GM11168 (cell line): ENCODE results near the gene KCNA10.

Source experiments
- in situ Hi-C: fragments of 300-500 bp; cut with MboI; formaldehyde crosslinking; loops from one replicate; pipeline ENCODE4 v1.12.0; 2022; ENCODE audit warnings: low sequenced_read_pairs; ENCODE audit not compliant: unreplicated experiment

The KCNA10 gene

GRCh38 chr1:110519125-110519810, at the start of gene KCNA10:
Gene KCNA10, minus strand, starts transcription at chr1:110519175. Its CDS starts 388 bp downstream, at chr1:110518787.
- in situ Hi-C loops, result no loop called here

GRCh38 chr1:110566836-110567235, 47.9 kb upstream of the KCNA10 start:
- in situ Hi-C loops, result no loop called here

GRCh38 chr1:110565565-110565964, 46.6 kb upstream of the KCNA10 start:
- in situ Hi-C loops, result no loop called here

GRCh38 chr1:110563089-110563488, 44.1 kb upstream of the KCNA10 start:
- in situ Hi-C loops, result no loop called here

GRCh38 chr1:110561596-110561995, 42.6 kb upstream of the KCNA10 start:
- in situ Hi-C loops, result no loop called here

- in situ Hi-C loops, result no loop called here
Observed at GRCh38 chr1:110559157-110559556, 40.2 kb upstream of the KCNA10 start.

- in situ Hi-C loops, result no loop called here
Observed at GRCh38 chr1:110557481-110557880, 38.5 kb upstream of the KCNA10 start.

GRCh38 chr1:110556471-110556807, 37.5 kb upstream of the KCNA10 start:
- in situ Hi-C loops, result no loop called here

- in situ Hi-C loops, result no loop called here
Observed at GRCh38 chr1:110555807-110556470, 37.0 kb upstream of the KCNA10 start.

- in situ Hi-C loops, result no loop called here
Observed at GRCh38 chr1:110554871-110555801, 36.2 kb upstream of the KCNA10 start.

GRCh38 chr1:110551278-110551809, 32.4 kb upstream of the KCNA10 start:
- in situ Hi-C loops, result no loop called here

- in situ Hi-C loops, result loop anchor here (10.0 kb wide), 1 partner anchor 235 kb away; no protein-coding TSS in a partner anchor
Observed at GRCh38 chr1:110549831-110550230, 30.9 kb upstream of the KCNA10 start.

GRCh38 chr1:110548381-110548780, 29.4 kb upstream of the KCNA10 start:
- in situ Hi-C loops, result loop anchor here (10.0 kb wide), 1 partner anchor 236 kb away; no protein-coding TSS in a partner anchor

GRCh38 chr1:110547017-110547416, 28.0 kb upstream of the KCNA10 start:
- in situ Hi-C loops, result loop anchor here (10.0 kb wide), 1 partner anchor 238 kb away; no protein-coding TSS in a partner anchor

- in situ Hi-C loops, result loop anchor here (10.0 kb wide), 1 partner anchor 239 kb away; no protein-coding TSS in a partner anchor
Observed at GRCh38 chr1:110545492-110545891, 26.5 kb upstream of the KCNA10 start.

GRCh38 chr1:110544753-110545152, 25.8 kb upstream of the KCNA10 start:
- in situ Hi-C loops, result loop anchor here (10.0 kb wide), 1 partner anchor 240 kb away; no protein-coding TSS in a partner anchor

GRCh38 chr1:110542725-110543124, 23.8 kb upstream of the KCNA10 start:
- in situ Hi-C loops, result loop anchor here (10.0 kb wide), 1 partner anchor 242 kb away; no protein-coding TSS in a partner anchor

GRCh38 chr1:110541906-110542395, 23.0 kb upstream of the KCNA10 start:
- in situ Hi-C loops, result loop anchor here (10.0 kb wide), 1 partner anchor 243 kb away; no protein-coding TSS in a partner anchor

- in situ Hi-C loops, result loop anchor here (10.0 kb wide), 1 partner anchor 244 kb away; no protein-coding TSS in a partner anchor
Observed at GRCh38 chr1:110540891-110541685, 22.1 kb upstream of the KCNA10 start.
